Activated CD8-positive, alpha-beta T cell treated with anti-CD3 and anti-CD28 coated beads, Interleukin-2, amount 10 ng/mL, durations not matched to agents 7 days and 5 days (primary cell): ENCODE results near the gene DPP9. TPM values are rescaled to one million over a fixed set of nuclear protein-coding genes. Genes with fewer than 3 reads are reported as not detected.

Experiments used
- ATAC-seq: fragments of 150-1000 bp; cut with Tn5 transposase; one replicate; pipeline ENCODE4 v1.10.0; 2021; ENCODE audit warnings: moderate library complexity
- CTCF ChIA-PET: fragments of 350-600 bp; sonication (Branson Sonifier 250); formaldehyde crosslinking; loops from one replicate; lab custom pipeline; 2021; ENCODE audit warnings: antibody characterized with exemption; lab: Charles Lee
- POLR2A ChIA-PET: fragments of 350-600 bp; sonication (Branson Sonifier 250); formaldehyde crosslinking; loops from one replicate; lab custom pipeline; 2021; ENCODE audit warnings: antibody characterized with exemption; lab: Charles Lee
- DNase-seq: peaks from one replicate; pipeline ENCODE4 v3.0.0-alpha.2; 2020
- H3K27ac Mint-ChIP-seq: one replicate; pipeline ENCODE4 v1.8.0; 2021; ENCODE audit warnings: mild to moderate bottlenecking, mixed read lengths
- H3K27me3 Mint-ChIP-seq: one replicate; pipeline ENCODE4 v1.8.0; 2021; ENCODE audit warnings: low read depth, mixed read lengths
- H3K36me3 Mint-ChIP-seq: one replicate; pipeline ENCODE4 v1.8.0; 2021; ENCODE audit warnings: low read depth, mixed read lengths
- H3K4me1 Mint-ChIP-seq: one replicate; pipeline ENCODE4 v1.8.0; 2021; ENCODE audit warnings: low read depth, mixed read lengths
- H3K4me3 Mint-ChIP-seq: one replicate; pipeline ENCODE4 v1.8.0; 2021; ENCODE audit warnings: mild to moderate bottlenecking, mixed read lengths
- H3K9me3 Mint-ChIP-seq: one replicate; pipeline ENCODE4 v1.8.0; 2022; ENCODE audit warnings: mixed read lengths; ENCODE audit not compliant: insufficient read depth
- microRNA-seq: library from miRNA; unstranded; fragments of <30 nt; microRNA quantifications from one replicate; pipeline ENCODE4 v1.2.0, GENCODE V29; 2022
- total RNA-seq, 2 experiments: library from RNA; stranded (reverse); gene quantifications; one replicate each; pipeline ENCODE4 v1.2.3, GENCODE V29; 2021

Gene DPP9
- total RNA-seq, 2 experiments from 2014 or later, result 99.2 to 103 TPM

DNA sequence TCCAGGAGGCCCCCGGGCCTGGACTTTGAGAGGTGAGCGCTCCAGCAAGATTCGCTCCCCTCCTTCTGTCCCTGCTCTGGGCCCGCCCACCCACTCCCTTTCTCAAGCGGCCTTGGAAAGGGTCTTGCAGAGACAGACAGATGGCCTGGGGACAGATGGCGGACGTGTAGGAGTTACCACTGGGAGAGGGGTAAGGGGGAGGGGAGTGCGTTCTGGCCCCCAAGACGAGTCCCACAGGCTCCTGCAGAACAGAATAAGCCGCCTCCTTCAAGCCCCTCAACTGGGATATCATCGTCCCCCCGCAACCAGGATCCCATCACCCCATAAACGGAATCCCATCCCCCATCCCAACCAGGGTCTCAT lies 87.9 kb downstream of the DPP9 start:
- no peak for ATAC-seq
- peaks cover 2% of the 10 kb centered on the region for H3K36me3 Mint-ChIP-seq
- CTCF ChIA-PET, result interaction anchor here (0.6 to 2.8 kb wide), 22 partner anchors 8 to 503 kb away, joined by 3 to 71 read pairs (median 4); no protein-coding TSS in a partner anchor

DNA sequence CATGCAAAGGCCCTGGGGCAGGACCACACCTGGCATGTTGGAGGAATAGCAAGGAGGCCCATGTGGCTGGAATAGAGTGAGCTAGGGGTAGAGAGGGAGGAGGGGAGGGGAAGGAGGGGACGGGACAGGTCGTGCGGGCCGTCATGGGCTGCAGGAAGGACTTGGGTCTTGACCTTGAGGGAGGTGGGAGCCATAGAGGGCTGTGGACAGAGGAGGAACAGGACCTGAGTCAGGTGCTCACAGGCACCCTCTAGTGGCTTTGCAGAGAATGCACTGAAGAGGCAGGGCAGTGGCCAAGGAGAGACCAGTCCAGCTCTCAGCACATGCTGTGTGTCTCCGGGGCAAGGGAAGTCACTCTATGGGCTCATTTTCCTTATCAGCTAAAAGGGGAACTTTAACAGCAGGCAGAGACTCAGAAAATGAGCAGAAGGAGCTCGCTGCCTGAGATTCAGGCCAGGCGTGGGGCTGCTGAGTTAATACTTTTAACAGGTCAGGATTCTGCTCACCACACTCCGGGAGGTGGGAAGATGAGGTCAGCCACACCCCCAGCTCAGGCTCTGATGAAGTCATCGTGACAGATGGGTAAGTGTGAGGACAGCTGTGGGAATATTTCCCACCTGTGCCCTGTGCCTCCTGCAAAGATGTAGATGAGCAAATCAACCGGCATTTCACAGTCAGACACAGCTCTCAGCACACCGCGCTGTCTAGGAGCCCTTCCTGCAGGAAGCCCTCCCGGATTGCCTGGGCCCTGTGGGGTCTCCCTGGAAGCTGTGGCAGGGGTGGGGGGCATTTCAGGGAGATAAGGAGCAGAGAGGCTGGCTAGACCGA lies 90.3 kb downstream of the DPP9 start:
- peak; percentile 48 for ATAC-seq
- H3K36me3 Mint-ChIP-seq, result no peaks in the 10 kb centered on the region
- peak; percentile 67 for DNase-seq
- ChIA-PET CTCF (interaction anchor here (0.9 to 3.2 kb wide), 14 partner anchors 9 to 493 kb away, joined by 3 to 52 read pairs (median 4); partner anchors contain the start of genes FEM1A and HDGFL2), POLR2A (interaction anchor here (0.6 kb wide), 1 partner anchor 287 kb away, joined by 3 read pairs; no protein-coding TSS in a partner anchor)
- no peak overlapping the region for H3K27ac Mint-ChIP-seq
- no peaks in the 10 kb centered on the region for H3K27me3 Mint-ChIP-seq
- H3K4me1 Mint-ChIP-seq, result peaks cover 38% of the 10 kb centered on the region
- H3K9me3 Mint-ChIP-seq, result no peaks in the 10 kb centered on the region
- no peak overlapping the region for H3K4me3 Mint-ChIP-seq

More for the DNA sequence above, 87.9 kb downstream of the DPP9 start:
- no peaks in the 10 kb centered on the region for H3K9me3 Mint-ChIP-seq
- no peak for DNase-seq
- no peaks in the 10 kb centered on the region for H3K27me3 Mint-ChIP-seq
- H3K4me3 Mint-ChIP-seq, result peak overlapping the region; percentile 42
- POLR2A ChIA-PET, result no interaction called here
- peaks cover 51% of the 10 kb centered on the region for H3K4me1 Mint-ChIP-seq
- peak overlapping the region; percentile 34 for H3K27ac Mint-ChIP-seq

Small RNA genes lying within 50 kb of the gene (microRNA-seq; reads per million reads assigned to microRNA genes)
- 4.6 reads per million for gene MIR7-3

Other genes with a start within 250 kb of the DPP9 start
- gene PLIN4, start 205.4 kb downstream of the DPP9 start, total RNA-seq, result not detected
- not detected for gene PLIN5, start 188.6 kb downstream of the DPP9 start, total RNA-seq
- not detected for gene LRG1, start 183.8 kb downstream of the DPP9 start, total RNA-seq
- not detected for gene SEMA6B, start 164.2 kb downstream of the DPP9 start, total RNA-seq
- 10 to 100 TPM; 19.4 to 20.2 TPM for gene TNFAIP8L1, start 84.3 kb downstream of the DPP9 start, total RNA-seq
- gene MYDGF, start 53.5 kb downstream of the DPP9 start, total RNA-seq, result 10 to 100 TPM; 49.6 to 54.9 TPM
- gene FEM1A, start 67.9 kb upstream of the DPP9 start, total RNA-seq, result 10 to 100 TPM; 12.3 to 12.7 TPM
- gene TICAM1, start 107.9 kb upstream of the DPP9 start, total RNA-seq, result 10 to 100 TPM; 14.0 to 15.2 TPM
- gene PLIN3, start 143.8 kb upstream of the DPP9 start, total RNA-seq, result 10 to 100 TPM; 27.5 to 32.8 TPM
- gene ARRDC5, start 179.1 kb upstream of the DPP9 start, total RNA-seq, result under 1 TPM; 0.55 to 0.81 TPM
- 100 to 1,000 TPM; 173 to 180 TPM for gene UHRF1, start 185.7 kb upstream of the DPP9 start, total RNA-seq
- gene KDM4B, start 245.3 kb upstream of the DPP9 start, total RNA-seq, result 10 to 100 TPM; 44.9 to 47.0 TPM